HL-60 (cell line): ENCODE results near the gene NAA10.

ENCODE experiments used
- CTCF ChIP-seq: IDR thresholded peaks from one replicate; pipeline ENCODE4 v1.5.1; 2011; ENCODE audit warnings: low read length, control low read depth, inconsistent platforms; ENCODE audit not compliant: insufficient read depth
- GABPA ChIP-seq: IDR thresholded peaks from 2 replicates; pipeline ENCODE4 v1.6.1; 2012; ENCODE audit warnings: low read depth
- POLR2AphosphoS5 ChIP-seq: IDR thresholded peaks from 2 replicates; pipeline ENCODE4 v1.6.1; 2012; ENCODE audit warnings: low read depth
- REST ChIP-seq: IDR thresholded peaks from 2 replicates; pipeline ENCODE4 v1.6.1; 2012; ENCODE audit warnings: low read depth; ENCODE audit not compliant: insufficient replicate concordance

GRCh38 chrX:153884136-153884535 is 50.7 kb downstream of the NAA10 start:
- no peak for TF ChIP-seq CTCF
- TF ChIP-seq POLR2AphosphoS5, result no peak
- TF ChIP-seq REST, result no peak
- TF ChIP-seq GABPA, result no peak
